ENCODE measurements around the gene WWOX.

The WWOX gene

GRCh38 chr16:78882751-78883150 lies 783.3 kb downstream of the WWOX start:
- Histone ChIP-seq H3K4me2 (ENCODE audit: low read length) (no peak overlapping the region), H3K4me3 (ENCODE audit: low read depth, low read length) (no peak overlapping the region), H3K36me3 (ENCODE audit: control insufficient read depth in 1 of 2, insufficient read depth in 2 of 2, low read length in 2 of 2) (no peaks in the 10 kb centered on the region), H2BK5ac (ENCODE audit: low read depth, low read length, poor library complexity) (no peak overlapping the region), H3K14ac (ENCODE audit: low read length) (no peak overlapping the region), H3K27ac (ENCODE audit: low read depth, low read length) (no peak overlapping the region), H2BK120ac (ENCODE audit: insufficient read depth, low read length, poor library complexity) (no peak overlapping the region), H3K4me1 (ENCODE audit: control insufficient read depth in 1 of 2, insufficient read depth in 2 of 2, low read length in 2 of 2) (no peaks in the 10 kb centered on the region), H2AK5ac (ENCODE audit: low read length) (no peak overlapping the region), H3K79me2 (ENCODE audit: control insufficient read depth, insufficient read depth, low read length, poor library complexity) (no peaks in the 10 kb centered on the region), H3K27me3 (ENCODE audit: insufficient read depth, low read length) (no peaks in the 10 kb centered on the region), H3K9ac (ENCODE audit: low read length) (no peak overlapping the region), H3K9me3 (ENCODE audit: insufficient read depth, low read depth, low read length) (no peaks in the 10 kb centered on the region), H2BK12ac (ENCODE audit: low read length) (no peak overlapping the region), H4K8ac (ENCODE audit: low read depth, low read length) (no peak overlapping the region), H2AFZ (ENCODE audit: insufficient read depth, low read length, poor library complexity) (no peak overlapping the region), H3K79me1 (ENCODE audit: low read length) (no peaks in the 10 kb centered on the region), H4K91ac (ENCODE audit: low read depth, low read length) (no peak overlapping the region), H3K18ac (ENCODE audit: low read length) (no peak overlapping the region), H3K4ac (ENCODE audit: low read depth, low read length) (no peak overlapping the region), H4K12ac (ENCODE audit: low read depth, low read length) (no peak overlapping the region), H3K23ac (ENCODE audit: low read length) (no peak overlapping the region)
- no CpG with 5 or more reads among the region's 9 CpGs for WGBS (ENCODE audit: extremely low coverage, insufficient coverage, insufficient read length)
- DNase-seq, result no peak

GRCh38 chr16:78884204-78884603 lies 784.8 kb downstream of the WWOX start:
- H2BK120ac ChIP-seq (ENCODE audit: insufficient read depth, low read length, poor library complexity), result no peak overlapping the region
- no peak overlapping the region for H2AK5ac ChIP-seq (ENCODE audit: low read length)
- no peak overlapping the region for H3K4me2 ChIP-seq (ENCODE audit: low read length)
- H3K18ac ChIP-seq (ENCODE audit: low read length), result no peak overlapping the region
- H3K27ac ChIP-seq (ENCODE audit: low read depth, low read length), result no peak overlapping the region
- H2AFZ ChIP-seq (ENCODE audit: insufficient read depth, low read length, poor library complexity), result no peak overlapping the region
- no peak overlapping the region for H3K4me3 ChIP-seq (ENCODE audit: low read depth, low read length)
- H3K9ac ChIP-seq (ENCODE audit: low read length), result no peak overlapping the region
- H2BK12ac ChIP-seq (ENCODE audit: low read length), result no peak overlapping the region
- H4K12ac ChIP-seq (ENCODE audit: low read depth, low read length), result no peak overlapping the region
- no peaks in the 10 kb centered on the region for H3K4me1 ChIP-seq (ENCODE audit: control insufficient read depth in 1 of 2, insufficient read depth in 2 of 2, low read length in 2 of 2)
- H3K36me3 ChIP-seq (ENCODE audit: control insufficient read depth in 1 of 2, insufficient read depth in 2 of 2, low read length in 2 of 2), result no peaks in the 10 kb centered on the region
- no peak overlapping the region for H4K8ac ChIP-seq (ENCODE audit: low read depth, low read length)
- no peak overlapping the region for H3K14ac ChIP-seq (ENCODE audit: low read length)
- H4K91ac ChIP-seq (ENCODE audit: low read depth, low read length), result no peak overlapping the region
- no peaks in the 10 kb centered on the region for H3K79me1 ChIP-seq (ENCODE audit: low read length)
- no peaks in the 10 kb centered on the region for H3K79me2 ChIP-seq (ENCODE audit: control insufficient read depth, insufficient read depth, low read length, poor library complexity)
- no peak overlapping the region for H3K23ac ChIP-seq (ENCODE audit: low read length)
- no peak overlapping the region for H2BK5ac ChIP-seq (ENCODE audit: low read depth, low read length, poor library complexity)
- no peaks in the 10 kb centered on the region for H3K27me3 ChIP-seq (ENCODE audit: insufficient read depth, low read length)
- H3K9me3 ChIP-seq (ENCODE audit: insufficient read depth, low read depth, low read length), result no peaks in the 10 kb centered on the region
- DNase-seq, result no peak
- no peak overlapping the region for H3K4ac ChIP-seq (ENCODE audit: low read depth, low read length)

- WGBS (ENCODE audit: extremely low coverage, insufficient coverage, insufficient read length), result no CpG with 5 or more reads among the region's 10 CpGs
- Histone ChIP-seq H3K9ac (ENCODE audit: low read length) (no peak overlapping the region), H3K36me3 (ENCODE audit: control insufficient read depth in 1 of 2, insufficient read depth in 2 of 2, low read length in 2 of 2) (no peaks in the 10 kb centered on the region)
These were observed 789.9 kb downstream of the WWOX start for GRCh38 chr16:78889346-78889745.

GRCh38 chr16:78890373-78890895 lies 791.0 kb downstream of the WWOX start:
- H2AK5ac ChIP-seq (ENCODE audit: low read length), result no peak overlapping the region
- no peak overlapping the region for H4K12ac ChIP-seq (ENCODE audit: low read depth, low read length)
- H2BK120ac ChIP-seq (ENCODE audit: insufficient read depth, low read length, poor library complexity), result no peak overlapping the region
- no peak overlapping the region for H2BK12ac ChIP-seq (ENCODE audit: low read length)
- H4K91ac ChIP-seq (ENCODE audit: low read depth, low read length), result no peak overlapping the region
- no peak overlapping the region for H2AFZ ChIP-seq (ENCODE audit: insufficient read depth, low read length, poor library complexity)
- no peak overlapping the region for H3K4ac ChIP-seq (ENCODE audit: low read depth, low read length)
- no peak overlapping the region for H3K4me3 ChIP-seq (ENCODE audit: low read depth, low read length)
- H3K9me3 ChIP-seq (ENCODE audit: insufficient read depth, low read depth, low read length), result no peaks in the 10 kb centered on the region
- H3K36me3 ChIP-seq (ENCODE audit: control insufficient read depth in 1 of 2, insufficient read depth in 2 of 2, low read length in 2 of 2), result no peaks in the 10 kb centered on the region
- H3K79me2 ChIP-seq (ENCODE audit: control insufficient read depth, insufficient read depth, low read length, poor library complexity), result no peaks in the 10 kb centered on the region
- H3K18ac ChIP-seq (ENCODE audit: low read length), result no peak overlapping the region
- no peaks in the 10 kb centered on the region for H3K4me1 ChIP-seq (ENCODE audit: control insufficient read depth in 1 of 2, insufficient read depth in 2 of 2, low read length in 2 of 2)
- no peak overlapping the region for H3K23ac ChIP-seq (ENCODE audit: low read length)
- no peaks in the 10 kb centered on the region for H3K27me3 ChIP-seq (ENCODE audit: insufficient read depth, low read length)
- H3K27ac ChIP-seq (ENCODE audit: low read depth, low read length), result no peak overlapping the region
- H3K4me2 ChIP-seq (ENCODE audit: low read length), result no peak overlapping the region
- WGBS (ENCODE audit: extremely low coverage, insufficient coverage, insufficient read length), result no CpG with 5 or more reads among the region's 3 CpGs
- no peak overlapping the region for H2BK5ac ChIP-seq (ENCODE audit: low read depth, low read length, poor library complexity)
- no peaks in the 10 kb centered on the region for H3K79me1 ChIP-seq (ENCODE audit: low read length)
- no peak overlapping the region for H3K14ac ChIP-seq (ENCODE audit: low read length)
- H3K9ac ChIP-seq (ENCODE audit: low read length), result no peak overlapping the region
- DNase-seq, result no peak
- no peak overlapping the region for H4K8ac ChIP-seq (ENCODE audit: low read depth, low read length)

More at GRCh38 chr16:78889346-78889745, 789.9 kb downstream of the WWOX start:
- Histone ChIP-seq H3K4me3 (ENCODE audit: low read depth, low read length) (no peak overlapping the region), H3K4ac (ENCODE audit: low read depth, low read length) (no peak overlapping the region), H3K9me3 (ENCODE audit: insufficient read depth, low read depth, low read length) (no peaks in the 10 kb centered on the region), H2BK120ac (ENCODE audit: insufficient read depth, low read length, poor library complexity) (no peak overlapping the region), H3K14ac (ENCODE audit: low read length) (no peak overlapping the region), H2AFZ (ENCODE audit: insufficient read depth, low read length, poor library complexity) (no peak overlapping the region), H2AK5ac (ENCODE audit: low read length) (no peak overlapping the region), H3K79me2 (ENCODE audit: control insufficient read depth, insufficient read depth, low read length, poor library complexity) (no peaks in the 10 kb centered on the region), H3K4me1 (ENCODE audit: control insufficient read depth in 1 of 2, insufficient read depth in 2 of 2, low read length in 2 of 2) (no peaks in the 10 kb centered on the region), H3K79me1 (ENCODE audit: low read length) (no peaks in the 10 kb centered on the region), H3K27me3 (ENCODE audit: insufficient read depth, low read length) (no peaks in the 10 kb centered on the region), H4K91ac (ENCODE audit: low read depth, low read length) (no peak overlapping the region), H4K8ac (ENCODE audit: low read depth, low read length) (no peak overlapping the region), H3K18ac (ENCODE audit: low read length) (no peak overlapping the region), H2BK5ac (ENCODE audit: low read depth, low read length, poor library complexity) (no peak overlapping the region), H2BK12ac (ENCODE audit: low read length) (no peak overlapping the region), H4K12ac (ENCODE audit: low read depth, low read length) (no peak overlapping the region), H3K4me2 (ENCODE audit: low read length) (no peak overlapping the region), H3K23ac (ENCODE audit: low read length) (no peak overlapping the region), H3K27ac (ENCODE audit: low read depth, low read length) (no peak overlapping the region)
- no peak for DNase-seq
